ENCODE measurements around the gene LDLRAD1. TPM values are rescaled to one million over a fixed set of nuclear protein-coding genes. Genes with fewer than 3 reads are reported as not detected.
"Not testable (repeated sequence)": the region's sequence is repeated elsewhere in the genome, so short reads cannot be mapped to it uniquely, and the experiment has no call there.

The LDLRAD1 gene
- total RNA-seq, 1 donor from 2014 or later, result not detected

DNA sequence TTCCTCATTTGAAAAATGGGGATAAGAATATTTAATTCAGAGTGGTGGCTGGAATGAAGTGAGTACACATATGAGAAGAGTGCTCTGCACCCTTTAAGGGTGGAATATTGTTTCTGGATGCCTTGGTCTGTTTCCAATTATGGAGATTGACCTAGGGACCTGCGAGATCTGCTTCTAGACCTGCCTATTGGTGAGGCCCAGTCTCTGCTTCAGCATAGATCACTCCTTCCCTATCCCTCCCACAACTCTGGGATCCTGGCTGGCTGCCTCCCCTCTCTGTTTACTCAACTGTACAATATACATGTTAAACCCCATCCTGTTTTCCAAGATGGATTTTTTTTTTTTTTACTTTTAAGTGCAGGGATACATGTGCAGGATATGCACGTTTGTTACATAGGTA, 6.4 kb upstream of the LDLRAD1 start:
- no peak for TF ChIP-seq CTCF (IDR thresholded peaks at IDR 0.05)
- peaks cover 12% of the 10 kb centered on the region for H3K27me3 Mint-ChIP-seq (ENCODE audit: unreplicated experiment)
- no peak overlapping the region for H3K4me3 Mint-ChIP-seq (ENCODE audit: unreplicated experiment)
- H3K36me3 Mint-ChIP-seq (ENCODE audit: unreplicated experiment), result peaks cover under 1% of the 10 kb centered on the region
- H3K27ac Mint-ChIP-seq (ENCODE audit: unreplicated experiment), result no peak overlapping the region
- DNase-seq (ENCODE audit: extremely low spot score, unreplicated experiment), result no peak
- no peaks in the 10 kb centered on the region for H3K9me3 Mint-ChIP-seq (ENCODE audit: unreplicated experiment)
- H3K4me1 Mint-ChIP-seq (ENCODE audit: unreplicated experiment), result no peaks in the 10 kb centered on the region

DNA sequence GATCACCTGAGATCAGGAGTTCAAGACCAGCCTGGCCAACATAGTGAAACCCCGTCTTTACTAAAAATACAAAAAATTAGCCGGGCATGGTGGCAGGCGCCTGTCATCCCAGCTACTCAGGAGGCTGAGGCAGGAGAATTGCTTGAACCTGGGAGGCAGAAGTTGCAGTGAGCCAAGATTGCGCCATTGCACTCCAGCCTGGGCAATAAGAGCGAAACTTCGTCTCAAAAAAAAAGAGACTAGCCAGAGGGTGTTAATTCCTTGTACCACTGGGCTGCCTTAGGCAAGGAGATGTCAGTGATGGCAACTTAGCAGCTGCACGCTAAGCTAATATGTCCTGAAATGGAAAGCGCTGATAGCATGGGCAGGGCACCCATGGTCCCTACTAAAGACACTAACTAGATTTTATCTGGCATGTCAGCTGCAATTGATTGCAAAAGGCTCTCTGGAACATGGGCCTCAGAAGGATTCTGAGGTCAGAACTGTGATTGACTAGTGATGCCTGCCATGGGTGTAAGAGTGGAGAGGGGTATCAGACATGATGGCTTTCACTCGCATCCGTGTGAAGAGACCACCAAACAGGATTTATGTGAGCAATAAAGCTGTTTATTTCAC, 1.7 kb upstream of the LDLRAD1 start:
- not testable (repeated sequence) for H3K4me1 Mint-ChIP-seq (ENCODE audit: unreplicated experiment); H3K4me3 Mint-ChIP-seq (ENCODE audit: unreplicated experiment); H3K36me3 Mint-ChIP-seq (ENCODE audit: unreplicated experiment); H3K9me3 Mint-ChIP-seq (ENCODE audit: unreplicated experiment); H3K27ac Mint-ChIP-seq (ENCODE audit: unreplicated experiment); DNase-seq (ENCODE audit: extremely low spot score, unreplicated experiment)
- H3K27me3 Mint-ChIP-seq (ENCODE audit: unreplicated experiment), result peaks cover 23% of the 10 kb centered on the region

DNA sequence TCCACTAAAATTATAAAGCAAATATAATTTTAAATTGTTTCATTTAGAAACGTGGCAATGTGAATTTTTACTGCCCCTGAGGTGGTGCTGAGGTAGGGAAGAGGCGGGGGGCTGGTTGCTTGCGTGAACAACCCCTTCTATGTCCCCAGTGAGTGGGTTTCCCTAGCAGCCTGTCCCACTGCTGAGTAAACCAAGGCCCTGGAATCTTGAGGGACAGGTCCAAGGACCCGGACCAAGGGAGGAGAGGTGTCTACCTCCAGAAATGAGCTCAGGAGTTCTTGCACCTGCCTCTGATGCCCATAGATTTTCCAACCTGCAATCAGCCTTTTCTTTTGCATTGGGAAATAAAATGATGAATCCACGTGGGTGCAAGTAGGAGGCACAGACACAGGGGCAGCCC, 649 bp upstream of the LDLRAD1 start:
- no peak for TF ChIP-seq CTCF (IDR thresholded peaks at IDR 0.05)
- no peaks in the 10 kb centered on the region for H3K36me3 Mint-ChIP-seq (ENCODE audit: unreplicated experiment)
- H3K27me3 Mint-ChIP-seq (ENCODE audit: unreplicated experiment), result peaks cover 24% of the 10 kb centered on the region
- H3K9me3 Mint-ChIP-seq (ENCODE audit: unreplicated experiment), result no peaks in the 10 kb centered on the region
- H3K4me1 Mint-ChIP-seq (ENCODE audit: unreplicated experiment), result peaks cover 4% of the 10 kb centered on the region
- DNase-seq (ENCODE audit: extremely low spot score, unreplicated experiment), result peak; percentile 48
- no peak overlapping the region for H3K4me3 Mint-ChIP-seq (ENCODE audit: unreplicated experiment)
- no peak overlapping the region for H3K27ac Mint-ChIP-seq (ENCODE audit: unreplicated experiment)

GRCh38 chr1:54016343-54017282, 1.4 kb downstream of the LDLRAD1 start:
- peak; percentile 75 for DNase-seq (ENCODE audit: extremely low spot score, unreplicated experiment)
- no peaks in the 10 kb centered on the region for H3K9me3 Mint-ChIP-seq (ENCODE audit: unreplicated experiment)
- H3K4me1 Mint-ChIP-seq (ENCODE audit: unreplicated experiment), result peaks cover 4% of the 10 kb centered on the region
- H3K27ac Mint-ChIP-seq (ENCODE audit: unreplicated experiment), result no peak overlapping the region
- no peak overlapping the region for H3K4me3 Mint-ChIP-seq (ENCODE audit: unreplicated experiment)
- TF ChIP-seq CTCF (IDR thresholded peaks at IDR 0.05), result no peak
- peaks cover 31% of the 10 kb centered on the region for H3K27me3 Mint-ChIP-seq (ENCODE audit: unreplicated experiment)
- H3K36me3 Mint-ChIP-seq (ENCODE audit: unreplicated experiment), result no peaks in the 10 kb centered on the region

GRCh38 chr1:54014009-54014629, 3.9 kb downstream of the LDLRAD1 start:
- DNase-seq (ENCODE audit: extremely low spot score, unreplicated experiment), result peak; percentile 81
- TF ChIP-seq CTCF (IDR thresholded peaks at IDR 0.05), result no peak
- H3K36me3 Mint-ChIP-seq (ENCODE audit: unreplicated experiment), result no peaks in the 10 kb centered on the region
- no peak overlapping the region for H3K4me3 Mint-ChIP-seq (ENCODE audit: unreplicated experiment)
- no peaks in the 10 kb centered on the region for H3K9me3 Mint-ChIP-seq (ENCODE audit: unreplicated experiment)
- peaks cover 4% of the 10 kb centered on the region for H3K4me1 Mint-ChIP-seq (ENCODE audit: unreplicated experiment)
- no peak overlapping the region for H3K27ac Mint-ChIP-seq (ENCODE audit: unreplicated experiment)
- H3K27me3 Mint-ChIP-seq (ENCODE audit: unreplicated experiment), result peaks cover 46% of the 10 kb centered on the region
